HG03280 (cell line): ENCODE measurements around the gene RERE.
"Not testable (repeated sequence)": the region's sequence is repeated elsewhere in the genome, so short reads cannot be mapped to it uniquely, and the experiment has no call there.

Source experiments
- ATAC-seq: cut with Tn5 transposase; IDR thresholded peaks from one replicate; pipeline ENCODE4 v1.9.1; 2021; ENCODE audit warnings: mild to moderate bottlenecking, moderate library complexity; ENCODE audit not compliant: unreplicated experiment

The RERE gene

DNA sequence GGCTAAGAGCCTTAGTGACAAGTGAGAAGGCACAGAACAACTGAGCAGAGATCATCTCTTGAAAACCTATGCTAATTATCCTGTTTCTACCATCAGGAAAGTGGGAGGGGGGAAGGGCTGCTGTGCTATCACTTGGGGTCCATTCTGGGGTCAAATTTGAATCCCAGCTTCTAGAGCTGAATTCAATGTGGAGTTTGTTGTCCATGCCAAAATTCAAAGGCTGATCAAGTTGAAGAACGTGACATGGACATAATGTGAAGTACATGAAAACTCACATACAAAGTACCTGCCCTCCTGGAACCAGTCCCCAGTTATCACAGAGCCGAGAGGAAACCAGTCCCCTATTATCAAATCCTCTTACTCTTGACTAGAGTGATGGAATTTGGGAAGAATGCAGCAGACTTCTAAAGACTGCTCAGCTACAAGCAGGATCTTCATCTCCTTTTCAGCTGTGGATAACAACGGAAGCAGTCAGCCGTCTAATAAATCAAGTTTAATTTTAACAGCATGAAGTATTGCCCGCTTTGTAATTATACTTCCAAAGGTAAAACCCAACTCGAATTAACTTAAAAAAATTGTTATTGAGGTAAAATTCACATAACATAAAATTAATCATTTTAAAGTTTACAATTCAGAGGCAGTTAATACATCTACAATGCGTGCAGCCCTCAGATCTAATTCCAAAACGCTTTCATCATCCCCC is 421.2 kb downstream of the RERE start:
- no peak for ATAC-seq

GRCh38 chr1:8395433-8395866 is 422.0 kb downstream of the RERE start:
- ATAC-seq, result no peak

- no peak for ATAC-seq
Observed at GRCh38 chr1:8394456-8395321, 422.8 kb downstream of the RERE start.

GRCh38 chr1:8392522-8392921 is 424.9 kb downstream of the RERE start:
- ATAC-seq, result no peak

- no peak for ATAC-seq
Observed at GRCh38 chr1:8390707-8391106, 426.7 kb downstream of the RERE start.

DNA sequence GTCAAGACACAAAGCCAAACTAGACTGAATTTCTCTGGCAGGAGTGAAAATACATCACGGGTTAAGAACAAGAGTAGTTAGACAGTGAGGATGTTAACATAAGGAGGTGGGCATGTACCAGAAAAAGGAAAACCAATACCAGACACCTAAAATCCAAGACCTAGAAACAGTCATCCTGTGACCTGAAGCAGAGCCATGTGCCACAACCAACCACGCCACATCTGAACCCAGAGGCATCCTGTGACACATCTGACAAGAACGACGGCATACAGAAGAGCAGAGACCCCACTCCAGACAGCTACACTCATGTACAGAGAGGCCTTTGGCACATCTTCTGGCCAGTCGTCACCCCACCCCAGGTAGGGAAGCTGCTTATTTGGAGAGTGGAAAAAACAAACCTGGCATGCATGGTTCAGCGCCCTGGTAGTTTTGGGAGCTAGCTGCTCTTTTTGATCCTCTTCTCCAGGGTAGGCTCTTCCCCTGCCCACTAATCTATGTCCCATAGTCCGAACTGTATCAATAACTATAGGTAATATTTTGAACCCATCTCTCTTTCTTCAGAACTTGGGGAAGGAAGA is 427.4 kb downstream of the RERE start:
- ATAC-seq, result no peak

DNA sequence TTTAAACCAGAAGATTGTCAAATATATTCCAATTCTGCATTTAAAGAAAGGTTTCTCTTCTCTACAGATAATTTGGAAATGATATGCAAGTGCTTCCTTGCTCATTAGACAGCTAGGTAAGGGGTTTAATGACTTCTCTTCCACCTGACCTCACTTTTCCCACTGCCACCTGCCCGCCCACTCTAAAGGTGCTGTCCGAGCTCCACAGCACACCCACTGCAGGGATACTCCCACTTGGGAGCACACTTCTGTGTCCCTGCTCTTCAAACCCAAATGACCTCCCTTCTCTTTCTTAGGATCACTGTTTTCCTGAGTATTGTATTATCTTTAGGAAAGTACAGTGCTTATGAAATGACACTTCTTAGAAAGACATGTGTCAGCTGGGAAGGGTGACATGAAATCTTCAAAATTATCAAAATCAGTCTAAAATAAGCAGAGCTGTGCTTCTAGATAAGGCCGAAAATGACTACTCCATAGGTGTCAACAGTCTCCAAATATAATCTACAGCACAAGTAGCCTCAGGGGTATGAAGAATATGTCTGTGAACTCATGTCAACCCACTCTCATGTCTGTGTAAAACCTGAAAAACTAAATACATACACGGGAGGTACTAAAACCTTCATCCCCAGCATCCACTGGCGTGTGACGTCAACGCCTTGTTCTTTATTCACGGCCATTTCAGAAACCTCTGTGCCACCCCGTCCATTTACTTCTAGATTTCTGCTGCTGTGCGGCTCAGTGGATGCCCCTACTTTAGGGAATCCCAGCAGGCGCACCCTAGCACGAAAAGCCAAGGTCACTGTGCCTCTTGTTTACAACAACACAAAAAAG is 428.5 kb downstream of the RERE start:
- ATAC-seq, result no peak

DNA sequence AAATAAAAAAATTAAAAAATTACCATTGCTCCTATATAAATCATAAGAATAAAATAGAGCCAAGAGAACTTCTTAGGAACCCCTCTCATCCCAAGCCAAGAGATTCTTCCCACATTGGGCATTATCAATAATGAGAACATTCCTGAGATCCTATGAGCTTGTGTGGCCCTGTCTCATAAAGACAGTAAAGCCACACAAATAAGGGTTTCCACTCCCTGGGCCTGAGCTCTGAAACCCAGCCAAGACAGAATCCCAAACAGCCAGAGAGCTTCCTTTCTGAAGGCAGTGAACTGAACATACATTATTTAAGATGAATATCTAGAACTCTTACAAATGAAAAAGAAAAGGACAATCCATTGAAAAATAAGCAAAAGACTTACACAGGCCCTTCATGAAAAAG is 431.2 kb downstream of the RERE start:
- no peak for ATAC-seq

- no peak for ATAC-seq
Observed at GRCh38 chr1:8384577-8384976, 432.9 kb downstream of the RERE start.

GRCh38 chr1:8384088-8384487 is 433.4 kb downstream of the RERE start:
- no peak for ATAC-seq

DNA sequence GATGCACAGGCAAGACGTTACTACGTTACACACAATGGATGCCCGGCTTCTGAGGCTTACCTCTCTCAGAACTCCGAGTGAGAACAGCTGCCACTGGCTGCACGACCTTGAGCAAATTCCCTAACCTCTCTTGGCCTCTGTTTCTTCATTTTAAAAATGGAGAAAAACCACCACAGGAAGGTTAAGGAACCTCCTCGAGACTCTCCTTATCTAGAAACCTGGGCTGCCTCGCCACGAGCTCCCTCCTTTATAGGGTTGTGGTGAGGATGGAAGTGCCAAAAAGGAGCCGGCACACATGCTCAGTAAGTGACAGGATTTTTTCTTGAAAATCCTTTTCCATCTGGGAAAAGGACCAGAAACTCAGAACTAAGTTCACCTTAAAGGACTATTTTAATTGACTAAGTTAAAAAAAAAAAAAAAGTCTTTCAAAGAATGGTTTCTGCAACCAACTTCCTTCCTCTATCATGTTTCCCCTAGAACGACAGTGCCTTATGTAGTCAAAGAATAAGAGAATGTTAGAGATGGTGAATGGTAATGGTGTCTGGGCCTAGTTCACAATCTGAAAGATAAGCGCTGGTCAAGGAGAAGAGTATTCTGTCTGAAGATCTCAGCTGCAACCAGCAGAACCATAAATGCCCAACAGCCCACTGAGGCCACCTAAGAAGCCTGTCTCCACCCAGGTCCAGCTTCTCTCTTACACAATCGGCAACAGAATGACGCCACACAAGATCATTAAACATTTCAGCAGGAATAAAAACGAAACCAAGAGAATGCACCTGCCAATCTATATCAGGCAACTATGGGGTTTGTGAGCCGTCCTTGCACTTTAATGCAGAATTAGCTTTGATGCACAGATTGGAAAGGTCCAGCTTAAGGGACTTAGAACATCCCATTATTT is 434.6 kb downstream of the RERE start:
- no peak for ATAC-seq

DNA sequence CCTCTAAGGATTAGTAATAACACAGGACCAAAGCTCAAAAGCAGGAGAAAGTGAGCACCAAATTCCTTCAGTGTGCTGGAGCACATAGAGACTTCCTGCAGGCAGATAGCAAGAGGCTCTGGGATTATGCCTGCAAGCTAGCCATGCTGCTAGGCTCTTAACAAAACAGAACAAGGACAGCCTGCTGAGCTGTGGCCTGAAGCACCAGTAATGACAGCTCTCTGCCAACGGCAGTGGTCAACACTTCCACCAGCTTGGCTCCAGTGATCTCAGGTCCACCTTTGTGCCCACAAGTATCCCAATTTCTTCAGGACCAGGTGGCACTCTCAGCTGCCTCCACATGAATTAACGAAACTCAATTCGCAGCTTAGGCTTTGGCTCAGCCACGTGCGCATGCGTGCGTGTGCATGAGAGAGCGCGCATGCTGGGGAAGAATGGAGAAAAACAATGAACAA is 435.4 kb downstream of the RERE start:
- no peak for ATAC-seq

- ATAC-seq, result no peak
Observed at GRCh38 chr1:8381618-8382017, 435.8 kb downstream of the RERE start.

DNA sequence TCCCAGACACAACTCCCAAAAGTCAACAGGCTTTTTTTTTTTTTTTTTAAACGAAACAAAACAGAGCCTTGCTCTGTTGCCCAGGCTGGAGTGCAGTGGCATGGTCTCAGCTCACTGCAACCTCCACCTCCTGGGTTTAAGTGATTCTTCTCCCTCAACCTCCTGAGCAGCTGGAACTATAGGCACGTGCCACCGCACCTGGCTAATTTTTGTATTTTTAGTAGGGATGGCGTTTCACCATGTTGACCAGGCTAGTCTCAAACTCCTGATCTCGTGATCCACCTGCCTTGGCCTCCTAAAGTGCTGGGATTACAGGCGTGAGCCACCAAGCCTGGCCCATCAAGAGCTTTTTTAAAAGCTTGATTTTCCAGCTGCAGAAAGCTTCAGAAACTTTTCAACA is 437.1 kb downstream of the RERE start:
- not testable (repeated sequence) for ATAC-seq

- ATAC-seq, result no peak
Observed at GRCh38 chr1:8379513-8380186, 437.8 kb downstream of the RERE start.

- ATAC-seq, result no peak
Observed at GRCh38 chr1:8378981-8379470, 438.4 kb downstream of the RERE start.

- ATAC-seq, result no peak
Observed at GRCh38 chr1:8378178-8378577, 439.3 kb downstream of the RERE start.

- no peak for ATAC-seq
Observed at GRCh38 chr1:8377271-8377981, 440.0 kb downstream of the RERE start.
